Activated T-cell treated with anti-CD3 and anti-CD28 coated beads, Interleukin-2, amount 50 U/mL, for 24 hours (primary cell): ENCODE data around the gene FALEC.
"Not testable (repeated sequence)": the region's sequence is repeated elsewhere in the genome, so short reads cannot be mapped to it uniquely, and the experiment has no call there.

Experiments used
- DNase-seq: peaks from one replicate; pipeline ENCODE4 v3.0.0-alpha.2; 2020
- H3K27ac Mint-ChIP-seq: 2 replicates; pipeline ENCODE4 v1.8.0; 2020; ENCODE audit warnings: mild to moderate bottlenecking, mixed read lengths
- H3K27me3 Mint-ChIP-seq: 2 replicates; pipeline ENCODE4 v1.8.0; 2020; ENCODE audit warnings: mixed read lengths
- H3K36me3 Mint-ChIP-seq: 2 replicates; pipeline ENCODE4 v1.8.0; 2020; ENCODE audit warnings: low read depth, mixed read lengths
- H3K4me1 Mint-ChIP-seq: 2 replicates; pipeline ENCODE4 v1.8.0; 2020; ENCODE audit warnings: low read depth, mixed read lengths
- H3K4me3 Mint-ChIP-seq: 2 replicates; pipeline ENCODE4 v1.8.0; 2020; ENCODE audit warnings: mild to moderate bottlenecking, moderate library complexity, mixed read lengths
- H3K9me3 Mint-ChIP-seq: 2 replicates; pipeline ENCODE4 v1.8.0; 2020; ENCODE audit warnings: mixed read lengths

FALEC gene

GRCh38 chr1:150577557-150578271, 62.2 kb downstream of the FALEC start:
- peaks cover 47% of the 10 kb centered on the region for H3K4me1 Mint-ChIP-seq
- peak overlapping the region; percentile 99 for H3K4me3 Mint-ChIP-seq
- H3K9me3 Mint-ChIP-seq, result no peaks in the 10 kb centered on the region
- H3K27me3 Mint-ChIP-seq, result no peaks in the 10 kb centered on the region
- DNase-seq, result no peak
- peak overlapping the region; percentile 99 for H3K27ac Mint-ChIP-seq
- H3K36me3 Mint-ChIP-seq, result peaks cover 67% of the 10 kb centered on the region

DNA sequence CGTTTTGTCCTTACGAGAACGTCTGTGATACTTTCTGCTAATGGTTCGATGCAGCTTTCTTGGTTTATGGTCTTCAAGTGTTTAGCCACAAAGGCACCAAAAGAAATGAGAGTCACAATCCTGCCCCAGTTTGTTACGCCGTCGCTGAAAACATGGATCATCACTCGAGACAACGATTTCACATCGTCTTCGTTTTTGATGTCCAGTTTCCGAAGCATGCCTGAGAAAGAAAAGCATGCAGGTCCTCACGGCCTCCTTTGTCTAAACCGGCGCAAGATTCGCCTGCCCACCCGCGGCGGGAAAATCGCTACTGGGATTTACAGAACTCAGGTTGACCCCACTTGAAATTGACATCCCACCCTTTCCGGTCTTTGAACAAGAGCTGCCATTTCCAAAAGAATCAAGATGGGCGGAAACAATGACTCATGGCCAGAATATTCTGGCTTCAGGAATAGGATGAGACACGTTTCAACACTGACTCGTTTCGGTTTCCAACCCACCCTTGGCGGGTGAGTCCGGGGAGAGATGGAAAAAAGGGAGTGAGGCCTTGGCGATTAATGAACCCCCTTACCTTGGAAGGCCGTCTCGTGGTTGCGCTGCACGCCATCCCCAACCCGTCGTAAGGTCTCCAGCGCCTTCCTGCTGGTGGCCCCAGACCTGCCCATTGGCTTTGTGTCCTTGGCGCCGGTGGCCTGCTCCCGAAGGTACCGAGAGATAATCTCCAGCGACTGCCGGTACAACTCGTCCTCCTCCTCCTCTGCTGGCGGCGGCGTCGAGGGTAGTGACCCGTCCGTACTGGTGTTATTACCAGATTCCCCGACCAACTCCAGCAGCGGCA, 62.9 kb downstream of the FALEC start:
- Mint-ChIP-seq H3K4me1 (peaks cover 39% of the 10 kb centered on the region), H3K36me3 (peaks cover 59% of the 10 kb centered on the region), H3K4me3 (peak overlapping the region; percentile 99), H3K9me3 (no peaks in the 10 kb centered on the region), H3K27me3 (no peaks in the 10 kb centered on the region), H3K27ac (peak overlapping the region; percentile 99)
- peak; percentile 78 for DNase-seq

- no peaks in the 10 kb centered on the region for H3K27me3 Mint-ChIP-seq
- no peaks in the 10 kb centered on the region for H3K9me3 Mint-ChIP-seq
- DNase-seq, result peak; percentile 88
- H3K4me3 Mint-ChIP-seq, result peak within 1 kb of the TSS; percentile 99
- H3K4me1 Mint-ChIP-seq, result peaks cover 33% of the 10 kb centered on the region
- peaks cover 51% of the 10 kb centered on the region for H3K36me3 Mint-ChIP-seq
- peak within 1 kb of the TSS; percentile 99 for H3K27ac Mint-ChIP-seq
Observed at GRCh38 chr1:150579110-150579944, 63.8 kb downstream of the FALEC start, which contains the start of gene MCL1. MCL1 (minus strand) TSS chr1:150579610; CDS start chr1:150579530, 80 bp downstream.

DNA sequence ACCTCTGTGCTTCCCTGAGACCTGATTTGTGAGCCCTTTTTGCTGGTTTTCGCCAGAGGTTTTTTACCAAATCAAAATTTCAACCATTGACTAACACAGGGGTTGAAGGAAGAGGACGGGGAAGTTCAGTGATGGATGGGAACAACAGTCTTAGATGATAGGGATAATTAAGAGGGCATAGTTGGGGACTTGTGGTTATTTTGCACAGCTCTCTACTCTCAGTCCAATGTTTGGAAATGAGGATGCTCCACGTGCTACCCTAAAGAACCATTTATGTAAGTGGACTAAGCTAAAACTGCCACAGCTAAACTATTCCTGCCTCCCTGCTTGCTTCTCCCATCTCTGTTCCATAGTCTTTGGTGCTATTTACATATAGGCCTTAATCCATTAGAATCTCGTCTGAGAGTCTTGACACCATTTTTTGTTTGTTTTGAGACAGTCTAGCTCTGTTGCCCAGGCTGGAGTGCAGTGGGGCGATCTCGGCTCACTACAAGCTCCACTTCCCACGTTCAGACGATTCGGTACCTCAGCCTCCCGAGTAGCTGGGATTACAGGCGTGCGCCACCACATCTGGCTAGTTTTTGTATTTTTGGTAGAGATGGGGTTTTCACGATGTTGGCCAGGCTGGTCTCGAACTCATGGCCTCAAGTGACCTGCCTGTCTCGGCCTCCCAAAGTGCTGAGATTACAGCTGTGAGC, 64.5 kb downstream of the FALEC start:
- Mint-ChIP-seq H3K27ac (peak overlapping the region; percentile 96), H3K27me3 (no peaks in the 10 kb centered on the region), H3K9me3 (no peaks in the 10 kb centered on the region), H3K4me1 (peaks cover 25% of the 10 kb centered on the region), H3K4me3 (peak overlapping the region; percentile 99), H3K36me3 (peaks cover 43% of the 10 kb centered on the region)
- no peak for DNase-seq

- not testable (repeated sequence) for H3K9me3 Mint-ChIP-seq, DNase-seq, H3K27me3 Mint-ChIP-seq
- peaks cover 20% of the 10 kb centered on the region for H3K4me1 Mint-ChIP-seq
- peak overlapping the region; percentile 96 for H3K27ac Mint-ChIP-seq
- H3K4me3 Mint-ChIP-seq, result peak overlapping the region; percentile 99
- peaks cover 35% of the 10 kb centered on the region for H3K36me3 Mint-ChIP-seq
Observed at GRCh38 chr1:150580966-150581365, 65.4 kb downstream of the FALEC start.

- not testable (repeated sequence) for DNase-seq, H3K4me3 Mint-ChIP-seq, H3K27me3 Mint-ChIP-seq, H3K27ac Mint-ChIP-seq, H3K9me3 Mint-ChIP-seq
- H3K36me3 Mint-ChIP-seq, result peaks cover 30% of the 10 kb centered on the region
- peaks cover 17% of the 10 kb centered on the region for H3K4me1 Mint-ChIP-seq
Observed at GRCh38 chr1:150581437-150581836, 65.9 kb downstream of the FALEC start.

DNA sequence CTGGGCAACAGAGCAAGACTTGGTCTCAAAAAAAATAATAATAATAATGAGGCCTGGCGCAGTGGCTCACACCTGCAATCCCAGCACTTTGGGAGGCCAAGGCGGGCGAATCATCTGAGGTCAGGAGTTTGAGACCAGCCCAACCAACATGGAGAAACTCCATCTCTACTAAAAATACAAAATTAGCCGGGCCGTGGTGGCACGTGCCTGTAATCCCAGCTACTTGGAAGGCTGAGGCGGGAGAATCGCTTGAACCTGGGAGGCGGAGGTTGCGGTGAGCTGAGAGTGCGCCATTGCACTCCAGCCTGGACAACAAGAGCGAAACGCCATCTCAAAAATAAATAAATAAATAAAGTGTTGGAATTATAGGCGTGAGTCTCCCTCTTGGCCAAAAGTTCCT, 66.4 kb downstream of the FALEC start:
- Mint-ChIP-seq H3K4me1 (peaks cover 17% of the 10 kb centered on the region), H3K36me3 (peaks cover 25% of the 10 kb centered on the region)
- not testable (repeated sequence) for H3K4me3 Mint-ChIP-seq, H3K27ac Mint-ChIP-seq, DNase-seq, H3K27me3 Mint-ChIP-seq, H3K9me3 Mint-ChIP-seq

DNA sequence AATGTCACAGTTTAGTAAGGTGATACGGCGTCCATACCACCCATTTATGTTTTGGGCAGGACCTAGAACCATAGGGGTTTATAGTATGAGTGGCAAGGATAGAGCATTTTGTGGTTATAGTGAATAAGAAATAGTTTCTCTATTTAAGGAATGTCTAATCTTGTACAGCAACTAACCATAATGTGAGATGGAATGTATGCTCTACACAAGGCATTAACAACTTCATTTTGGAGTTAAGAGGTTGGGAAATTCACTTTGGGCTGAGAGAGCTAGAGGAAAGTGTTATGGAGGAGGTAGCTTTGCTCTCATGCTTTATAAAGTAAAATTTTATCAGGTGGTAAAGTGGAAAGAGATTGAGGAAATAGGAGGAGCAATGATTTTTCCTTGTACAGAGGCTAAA, 66.8 kb downstream of the FALEC start:
- Mint-ChIP-seq H3K9me3 (no peaks in the 10 kb centered on the region), H3K36me3 (peaks cover 21% of the 10 kb centered on the region), H3K4me1 (peaks cover 17% of the 10 kb centered on the region), H3K27me3 (no peaks in the 10 kb centered on the region), H3K27ac (no peak overlapping the region), H3K4me3 (no peak overlapping the region)
- DNase-seq, result no peak
